ENCODE data around the gene ZBTB21.
"Not testable (repeated sequence)": the region's sequence is repeated elsewhere in the genome, so short reads cannot be mapped to it uniquely, and the experiment has no call there.

Gene ZBTB21

DNA sequence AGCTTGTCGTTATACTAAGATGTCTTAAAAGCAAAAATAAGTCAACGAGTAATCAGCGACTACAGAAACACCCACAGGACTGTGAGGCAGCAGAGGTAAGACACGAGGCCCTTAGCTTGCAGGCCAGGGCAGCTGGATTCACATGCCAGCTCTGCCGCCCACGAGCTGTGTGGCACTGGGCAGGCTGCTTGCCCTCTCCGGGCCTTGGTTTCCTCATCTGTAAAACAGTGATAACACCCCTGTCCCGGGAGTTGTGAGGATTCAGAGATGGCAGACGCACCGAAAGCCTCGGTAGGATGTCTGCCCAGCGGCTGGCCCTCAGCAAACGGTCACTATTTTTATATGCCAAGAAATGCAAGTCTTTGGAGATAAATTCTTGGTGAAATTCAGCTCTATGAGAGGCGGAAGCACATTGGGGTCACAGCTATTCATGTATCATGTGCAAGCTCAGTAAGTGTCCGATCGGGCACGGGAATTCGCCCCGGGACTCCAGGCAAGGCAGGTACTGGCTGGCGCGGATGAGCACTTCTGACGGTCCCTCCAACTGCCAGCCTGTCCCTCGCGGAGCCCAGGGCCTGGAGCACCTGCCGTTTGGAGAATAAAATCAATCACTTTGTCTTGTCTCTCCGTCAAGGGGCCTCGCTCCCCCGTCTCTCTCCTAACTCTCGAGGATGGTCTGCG, 57.5 kb downstream of the ZBTB21 start:
- DNase-seq (ENCODE audit: low read depth in 2 of 2) = no peak

DNA sequence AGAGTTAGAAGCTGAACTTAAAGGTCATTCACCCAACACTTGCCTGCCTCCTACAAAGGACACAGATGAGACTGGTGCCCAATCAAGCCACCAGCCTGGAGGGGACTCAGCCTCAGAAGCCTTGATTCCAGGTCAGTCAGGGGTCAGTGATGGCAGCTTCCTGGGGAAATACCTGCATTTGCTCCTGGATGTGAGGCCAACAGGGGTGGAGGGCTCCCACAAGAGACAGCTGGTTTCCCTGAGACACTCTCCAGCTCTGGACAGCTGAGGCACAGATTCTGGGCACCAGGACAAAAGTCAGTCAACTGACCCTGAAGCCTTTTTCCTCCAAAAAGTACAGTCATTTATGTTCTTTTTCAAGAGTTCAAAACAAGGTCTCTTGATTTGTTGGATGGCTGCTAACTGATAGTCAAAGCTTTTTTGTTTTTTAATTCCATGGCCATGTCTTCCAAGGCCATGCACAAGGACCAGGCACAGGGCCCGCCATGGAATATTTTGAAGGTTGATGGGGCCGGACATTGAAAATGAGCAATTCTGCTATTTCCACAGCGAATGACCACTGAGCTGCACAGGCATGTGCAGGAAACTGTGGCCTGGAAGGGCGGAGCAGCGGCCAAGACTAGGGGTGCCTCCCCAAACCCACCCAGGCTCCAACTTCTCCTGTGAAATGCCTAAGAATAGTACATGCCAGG, 58.1 kb downstream of the ZBTB21 start:
- no peak for DNase-seq (ENCODE audit: low read depth in 2 of 2)

DNA sequence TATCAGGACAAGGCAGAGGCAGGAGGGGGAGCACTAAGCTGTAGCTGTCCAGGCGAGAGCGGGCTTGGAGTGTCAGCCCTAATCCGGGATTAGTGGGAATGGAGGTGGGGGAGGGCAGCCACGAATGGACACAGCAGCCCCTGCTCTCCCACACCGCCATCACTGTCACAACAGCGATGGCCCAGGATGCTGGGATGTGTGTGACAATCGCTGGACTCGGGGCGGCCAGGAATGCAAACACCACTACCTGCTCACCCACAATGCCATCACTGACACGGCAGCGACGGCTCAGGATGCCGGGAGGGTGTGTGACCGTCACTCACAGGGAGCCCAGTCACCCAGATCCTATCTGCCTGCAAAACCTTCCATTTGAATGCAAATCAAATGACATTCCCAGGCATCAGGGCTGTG, 59.2 kb downstream of the ZBTB21 start:
- DNase-seq (ENCODE audit: low read depth in 2 of 2) = no peak

DNA sequence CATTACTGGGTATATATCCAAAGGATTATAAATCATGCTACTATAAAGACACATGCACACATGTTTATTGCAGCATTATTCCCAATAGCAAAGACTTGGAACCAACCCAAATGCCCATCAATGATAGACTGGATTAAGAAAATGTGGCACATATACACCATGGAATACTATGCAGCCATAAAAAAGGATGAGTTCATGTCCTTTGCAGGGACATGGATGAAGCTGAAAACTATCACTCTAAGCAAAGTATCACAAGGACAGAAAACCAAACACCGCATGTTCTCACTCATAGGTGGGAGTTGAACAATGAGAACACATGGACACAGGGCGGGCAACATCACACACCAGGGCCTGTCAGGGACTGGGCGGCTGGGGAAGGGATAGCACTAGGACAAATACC, 60.5 kb downstream of the ZBTB21 start:
- not testable (repeated sequence) for DNase-seq (ENCODE audit: low read depth in 2 of 2)

DNA sequence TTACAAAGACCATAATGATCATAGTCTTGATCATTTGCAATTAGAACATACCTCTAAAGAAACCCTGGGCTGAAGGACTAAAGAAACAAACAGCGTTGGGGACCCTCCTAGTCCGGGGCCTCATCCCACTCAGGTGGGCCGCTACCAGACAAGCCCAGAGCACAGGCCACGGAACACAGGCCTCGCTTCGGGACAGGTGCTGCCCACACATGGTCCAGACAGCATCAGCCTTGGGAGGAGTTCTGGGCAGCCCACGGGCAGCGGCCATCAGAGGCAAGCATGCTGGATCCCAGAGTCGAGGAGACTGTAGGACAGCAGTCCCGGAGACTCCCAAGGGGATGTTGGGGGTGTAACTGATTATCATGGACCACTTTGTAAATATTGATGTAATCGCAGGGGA, 61.3 kb downstream of the ZBTB21 start:
- DNase-seq (ENCODE audit: low read depth in 2 of 2) = no peak

DNA sequence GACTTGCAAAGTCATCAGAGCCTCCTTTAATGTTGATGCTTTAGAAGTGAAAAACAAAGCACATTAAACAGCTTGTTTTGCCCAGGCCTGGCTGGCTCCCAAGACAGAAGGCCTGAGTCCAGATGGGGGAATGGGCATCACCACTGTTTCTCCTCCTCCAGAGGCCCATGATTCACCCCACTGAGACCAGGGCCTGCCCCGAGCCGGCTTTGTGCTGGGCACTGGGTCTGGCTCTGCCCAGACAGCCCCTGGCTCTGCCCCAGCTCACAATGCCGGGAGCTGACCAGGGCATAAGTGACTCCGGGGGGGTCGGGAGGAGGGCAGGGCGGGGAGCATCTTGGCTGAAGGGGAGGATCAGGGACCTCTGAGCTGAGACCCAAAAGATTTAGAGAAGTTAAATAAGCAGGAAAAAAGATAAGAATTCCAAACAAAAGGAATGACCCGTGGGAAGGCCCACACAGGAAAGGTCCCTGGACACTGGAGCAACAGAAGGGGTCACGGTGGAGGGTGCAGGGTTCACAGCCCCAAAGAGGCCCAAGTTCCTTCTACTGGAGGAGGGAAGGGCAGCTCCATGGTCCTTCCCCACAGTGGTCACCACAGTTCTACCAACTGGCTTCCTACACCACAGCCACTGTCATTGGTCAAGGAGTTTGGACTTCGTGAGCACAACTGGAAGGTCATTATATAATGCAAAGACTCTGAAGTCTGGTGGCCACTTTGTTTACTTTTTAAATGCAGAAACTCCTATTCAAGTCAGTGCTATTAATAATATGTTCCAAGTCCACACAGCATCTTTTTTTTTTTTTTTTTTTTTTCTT, 61.9 kb downstream of the ZBTB21 start:
- DNase-seq (ENCODE audit: low read depth in 2 of 2) = no peak

- DNase-seq (ENCODE audit: low read depth in 2 of 2) = no peak
These were observed 64.2 kb downstream of the ZBTB21 start for GRCh38 chr21:41945982-41946381.

- DNase-seq (ENCODE audit: low read depth in 2 of 2) = no peak
These were observed 66.3 kb downstream of the ZBTB21 start for GRCh38 chr21:41943851-41944250.

DNA sequence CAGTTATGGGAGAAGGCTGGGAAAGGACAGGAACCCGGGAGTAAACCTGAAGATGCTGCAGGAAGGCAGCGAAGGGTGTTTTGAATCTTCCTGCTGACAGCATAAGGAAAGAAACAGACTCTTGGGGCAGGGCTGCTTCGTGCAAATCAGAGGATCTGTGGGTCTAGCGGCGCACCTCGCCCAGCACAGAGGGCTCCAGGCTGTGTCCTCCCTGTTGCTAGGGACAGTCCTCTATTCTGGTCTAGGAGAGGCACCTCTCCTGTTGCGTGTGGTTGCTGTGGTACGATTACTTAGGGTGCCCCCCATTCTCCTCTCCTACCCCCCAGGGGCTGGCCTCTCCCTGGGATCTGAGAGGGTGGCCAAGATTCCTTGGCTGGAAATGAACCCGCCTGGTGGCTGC, 67.7 kb downstream of the ZBTB21 start:
- no peak for DNase-seq (ENCODE audit: low read depth in 2 of 2)

DNA sequence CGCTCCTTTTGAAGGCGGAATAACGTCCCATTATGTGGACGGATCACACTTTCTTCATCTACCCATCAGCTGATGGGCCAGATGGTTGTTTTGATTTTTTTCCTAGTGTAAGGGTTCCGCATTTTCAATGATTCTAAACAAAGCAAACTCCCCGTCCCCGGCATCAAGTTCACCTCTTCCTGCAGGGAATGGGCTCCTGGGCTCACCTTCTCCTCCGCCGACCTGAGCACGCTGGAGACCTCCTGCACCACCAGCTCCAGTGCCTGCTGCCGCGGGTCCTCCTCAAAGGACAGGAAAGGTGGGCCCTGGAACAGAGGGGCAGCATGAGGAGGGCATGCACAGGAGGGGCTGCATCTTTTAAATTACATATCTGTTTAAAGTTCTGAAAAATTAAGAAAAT, 68.2 kb downstream of the ZBTB21 start:
- DNase-seq (ENCODE audit: low read depth in 2 of 2) = no peak

DNA sequence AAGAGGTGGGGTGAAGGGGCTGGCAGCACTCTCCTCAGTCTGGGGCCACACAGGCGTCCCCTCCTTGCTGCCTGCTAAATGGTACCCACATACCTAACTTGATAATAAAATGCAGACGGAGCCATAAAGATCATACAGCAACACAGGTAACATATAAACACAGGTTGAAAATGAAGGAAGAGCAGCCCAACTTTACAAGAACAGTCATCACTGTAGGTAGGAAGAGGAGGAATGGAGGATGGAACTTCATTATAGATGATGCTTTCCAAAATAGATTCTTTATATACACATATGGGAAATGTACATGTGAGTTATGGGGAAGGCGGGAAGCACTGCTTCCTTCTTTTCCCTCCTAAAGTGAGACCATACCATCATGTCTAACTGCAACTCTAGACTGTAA, 69.7 kb downstream of the ZBTB21 start:
- DNase-seq (ENCODE audit: low read depth in 2 of 2) = no peak

GRCh38 chr21:41939391-41939790, 70.8 kb downstream of the ZBTB21 start:
- no peak for DNase-seq (ENCODE audit: low read depth in 2 of 2)
